SK-N-SH treated with all-trans-retinoic acid at 6 μM for 48 hours (cell line): ENCODE data around the gene ANKRD11.

Experiments
- ESRRG ChIP-seq: fragments of 250-450 bp; sonication (Bioruptor Pico); IDR thresholded peaks from 2 replicates; pipeline ENCODE4 v1.6.1; 2021; ENCODE audit warnings: mild to moderate bottlenecking
- ISL1 ChIP-seq: fragments of 250-450 bp; sonication (Bioruptor Pico); IDR thresholded peaks from 2 replicates; pipeline ENCODE4 v2.1.2; 2022; ENCODE audit warnings: mild to moderate bottlenecking, moderate library complexity
- OSR1 ChIP-seq: fragments of 250-450 bp; sonication (Bioruptor Pico); IDR thresholded peaks from 2 replicates; pipeline ENCODE4 v1.8.0; 2022; ENCODE audit warnings: moderate library complexity, mild to moderate bottlenecking, inconsistent platforms
- PATZ1 ChIP-seq: fragments of 250-450 bp; sonication (Bioruptor Pico); IDR thresholded peaks from 2 replicates; pipeline ENCODE4 v1.8.0; 2020; ENCODE audit warnings: mild to moderate bottlenecking, moderate library complexity, borderline replicate concordance
- SNAI2 ChIP-seq: fragments of 250-450 bp; sonication (Bioruptor Pico); IDR thresholded peaks from 2 replicates; pipeline ENCODE4 v1.5.0; 2020; ENCODE audit warnings: mild to moderate bottlenecking, moderate library complexity
- ZC3H10 ChIP-seq: fragments of 250-450 bp; sonication (Bioruptor Pico); IDR thresholded peaks from 2 replicates; pipeline ENCODE4 v1.5.1; 2021; ENCODE audit warnings: mild to moderate bottlenecking, moderate library complexity
- ZFP3 ChIP-seq: fragments of 250-450 bp; sonication (Bioruptor Pico); IDR thresholded peaks from 2 replicates; pipeline ENCODE4 v1.5.0; 2020; ENCODE audit warnings: mild to moderate bottlenecking, moderate library complexity
- ZFP30 ChIP-seq: fragments of 450-650 bp; formaldehyde crosslinking; IDR thresholded peaks from 2 replicates; pipeline ENCODE4 v1.5.0; 2022; ENCODE audit warnings: mild to moderate bottlenecking, moderate library complexity
- ZNF565 ChIP-seq: fragments of 450-650 bp; formaldehyde crosslinking; conservative IDR thresholded peaks from 2 replicates; pipeline ENCODE4 v1.5.0; 2020; ENCODE audit warnings: low read depth, mild to moderate bottlenecking, moderate library complexity
- ZNF70 ChIP-seq: fragments of 450-650 bp; formaldehyde crosslinking; IDR thresholded peaks from 2 replicates; pipeline ENCODE4 v1.5.0; 2020; ENCODE audit warnings: mild to moderate bottlenecking, moderate library complexity

GRCh38 chr16:89282523-89282922 is 207.8 kb downstream of the ANKRD11 start:
- TF ChIP-seq PATZ1, result no peak
- no peak for TF ChIP-seq ISL1 (CRISPR knock-in tag)
- TF ChIP-seq ZNF565 (CRISPR knock-in tag), result no peak
- no peak for TF ChIP-seq ESRRG
- TF ChIP-seq ZFP30 (CRISPR knock-in tag), result no peak
- TF ChIP-seq ZFP3 (CRISPR knock-in tag), result no peak
- no peak for TF ChIP-seq ZC3H10 (CRISPR knock-in tag)
- no peak for TF ChIP-seq OSR1
- no peak for TF ChIP-seq SNAI2 (CRISPR knock-in tag)
- TF ChIP-seq ZNF70, result no peak
